ENCODE data around the gene DOK7.

DOK7 gene

GRCh38 chr4:3462790-3463415 lies at the start of gene DOK7:
Gene DOK7 (plus strand): TSS chr4:3463306. CDS start chr4:3463376, 70 bp downstream.
- no peak for DNase-seq

DNA sequence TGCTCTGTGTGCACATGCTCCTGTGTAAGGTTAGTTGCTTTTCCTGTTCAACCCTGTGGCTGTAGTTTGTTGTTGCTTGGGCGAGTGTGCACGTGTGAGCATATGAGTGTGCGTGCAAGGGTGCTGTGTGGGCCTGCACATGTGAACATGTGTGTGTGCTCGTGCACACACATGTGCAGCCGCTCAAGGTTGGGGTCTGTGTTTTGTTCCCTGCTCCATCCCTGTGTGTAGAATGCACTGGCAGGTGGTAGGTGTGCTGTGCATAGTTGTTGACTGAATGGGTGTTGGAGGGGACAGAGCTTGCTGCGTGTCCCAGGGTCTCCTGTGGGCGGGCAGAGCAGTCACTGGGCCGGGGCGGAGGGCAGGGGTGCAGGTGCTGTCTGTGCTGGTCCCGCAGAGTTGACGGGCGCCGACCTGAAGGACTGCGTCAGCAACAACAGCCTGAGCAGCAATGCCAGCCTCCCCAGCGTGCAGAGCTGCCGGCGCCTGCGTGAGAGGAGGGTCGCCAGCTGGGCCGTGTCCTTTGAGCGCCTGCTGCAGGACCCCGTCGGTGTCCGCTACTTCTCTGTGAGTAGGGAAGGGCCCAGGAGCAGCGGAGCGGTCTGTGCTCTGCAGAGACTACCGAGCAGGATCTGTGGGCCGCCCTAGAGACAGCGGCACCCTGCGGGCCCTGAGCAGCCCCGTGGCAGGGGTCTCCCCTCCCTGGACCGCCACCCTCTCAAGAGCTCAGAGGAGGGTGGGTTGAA lies 49.3 kb upstream of the DOK7 start:
- DNase-seq, result no peak

- no peak for DNase-seq
These were observed 48.5 kb upstream of the DOK7 start for GRCh38 chr4:3414421-3415279.

- no peak for DNase-seq
These were observed 47.5 kb upstream of the DOK7 start for GRCh38 chr4:3415471-3416141.

- no peak for DNase-seq
These were observed 46.8 kb upstream of the DOK7 start for GRCh38 chr4:3416270-3416669.

- DNase-seq, result no peak
These were observed 46.3 kb upstream of the DOK7 start for GRCh38 chr4:3416821-3417221.

GRCh38 chr4:3417448-3417847 lies 45.7 kb upstream of the DOK7 start:
- DNase-seq, result no peak

DNA sequence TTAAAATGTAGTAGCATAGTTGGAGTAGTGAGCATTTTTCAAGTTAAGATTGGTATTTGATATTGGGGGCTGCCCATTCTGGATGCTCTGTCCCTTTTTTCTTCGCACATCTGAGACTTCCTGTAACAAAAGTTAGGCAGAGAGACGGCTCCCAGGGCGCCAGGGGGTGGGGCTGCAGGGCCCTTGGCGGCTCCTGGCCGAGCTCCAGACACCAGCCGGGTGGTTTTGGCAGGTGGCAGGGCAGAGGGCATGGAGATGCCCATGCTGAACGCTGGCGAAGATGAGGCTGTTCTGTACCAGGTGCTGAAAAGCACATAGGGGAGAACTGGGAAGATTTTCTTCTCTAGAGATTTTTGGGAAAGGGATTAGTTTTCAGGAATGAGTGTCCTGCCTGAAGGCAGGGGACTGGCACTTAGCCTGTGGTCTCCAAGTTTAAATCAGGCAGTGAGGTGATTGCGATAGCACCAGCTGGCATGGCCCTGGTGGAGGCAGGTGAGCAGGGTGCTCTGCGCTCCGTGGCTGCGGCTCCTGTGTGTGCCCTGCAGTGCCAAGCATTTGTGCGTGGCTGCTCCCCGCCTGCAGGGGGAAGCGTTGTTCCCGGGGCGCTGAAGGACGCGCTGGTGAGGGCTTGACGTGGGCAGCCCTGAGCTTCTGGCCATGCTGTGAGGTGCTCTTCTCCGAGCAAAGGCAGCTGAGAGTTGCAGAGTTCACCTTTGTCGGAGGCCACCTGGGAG lies 44.9 kb upstream of the DOK7 start:
- no peak for DNase-seq

DNA sequence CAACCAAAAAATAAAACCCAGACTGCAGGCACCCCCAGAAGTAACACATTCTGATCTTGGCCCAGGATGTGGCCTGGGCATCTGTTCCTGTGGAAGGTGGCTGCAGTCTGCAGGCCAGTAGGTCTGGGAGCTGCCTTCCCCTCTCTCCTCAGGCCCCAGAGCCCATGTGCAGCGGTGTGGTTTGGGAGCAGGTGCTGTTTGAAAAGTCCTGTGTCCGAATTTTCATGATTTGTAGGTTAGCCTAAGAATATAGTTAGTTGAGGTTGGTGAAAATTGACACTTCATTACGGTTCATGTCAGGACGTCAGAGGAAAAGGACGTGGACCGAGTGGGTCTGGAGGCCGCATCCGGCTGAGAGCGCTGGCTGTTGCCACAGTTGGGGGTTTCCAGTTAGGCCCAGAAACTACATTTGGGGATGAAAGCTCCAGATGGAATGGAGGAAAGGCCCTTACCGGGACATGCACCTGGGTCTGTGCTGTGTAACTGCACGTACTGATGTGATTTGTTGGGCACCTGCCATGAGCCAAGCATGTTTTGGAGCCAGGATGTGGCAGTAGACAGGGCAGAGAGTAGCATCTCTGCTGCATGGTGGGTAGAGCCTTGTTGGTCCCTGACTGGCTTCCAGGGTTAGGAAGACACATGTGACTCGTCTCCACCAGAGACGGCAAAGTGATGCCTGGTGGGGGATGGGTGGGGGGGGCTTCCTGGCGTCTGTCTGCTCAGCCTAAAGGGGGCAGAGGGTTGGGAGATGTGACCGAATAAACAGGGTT lies 43.1 kb upstream of the DOK7 start:
- DNase-seq, result no peak

- DNase-seq, result no peak
These were observed 42.5 kb upstream of the DOK7 start for GRCh38 chr4:3420606-3420955.

GRCh38 chr4:3420956-3421355 lies 42.1 kb upstream of the DOK7 start:
- DNase-seq, result no peak

DNA sequence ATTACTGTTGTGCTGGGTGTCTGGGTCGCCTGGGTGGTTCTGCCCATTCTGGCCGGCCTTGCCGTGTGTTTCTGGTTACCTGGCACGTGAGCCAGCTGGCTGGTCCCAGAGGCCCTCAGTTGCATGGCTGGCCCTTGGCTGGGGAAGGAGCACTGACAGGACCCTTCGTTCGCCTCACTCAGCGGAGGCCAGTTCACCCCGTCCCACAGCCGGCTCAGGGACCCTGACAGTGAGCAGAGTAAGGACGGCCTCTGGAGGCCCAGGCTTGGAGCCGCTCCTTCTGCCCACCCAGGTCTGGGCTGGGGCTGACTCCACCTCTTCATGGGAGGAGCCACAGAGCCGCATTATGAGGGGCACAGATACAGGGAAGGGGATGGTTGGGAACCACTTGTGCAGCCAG lies 41.6 kb upstream of the DOK7 start:
- no peak for DNase-seq

DNA sequence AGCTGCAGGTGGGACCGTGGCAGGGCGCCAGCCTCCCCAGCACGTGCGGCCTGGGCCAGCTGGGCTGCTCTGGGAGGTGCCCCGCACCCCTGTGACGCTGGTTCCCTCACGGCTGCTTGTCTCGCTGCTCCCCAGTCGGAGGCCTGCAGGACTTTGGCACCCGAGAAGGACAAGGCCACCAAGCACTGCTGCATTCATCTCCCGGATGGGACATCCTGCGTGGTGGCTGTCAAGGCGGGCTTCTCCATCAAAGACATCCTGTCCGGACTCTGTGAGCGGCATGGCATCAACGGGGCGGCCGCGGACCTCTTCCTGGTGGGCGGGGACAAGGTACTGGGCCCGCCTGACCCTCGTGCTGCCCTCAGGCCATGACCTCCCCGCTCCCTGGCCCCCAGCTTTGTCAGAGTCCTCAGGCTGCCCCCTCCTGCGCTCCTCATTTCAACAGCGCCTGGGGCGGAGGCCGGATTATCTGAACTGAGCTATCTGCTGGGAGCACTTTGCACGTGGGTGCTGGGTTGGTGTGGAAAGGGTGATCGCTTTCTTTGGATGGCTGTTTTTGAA lies 40.8 kb upstream of the DOK7 start:
- no peak for DNase-seq

GRCh38 chr4:3422808-3423297 lies 40.3 kb upstream of the DOK7 start:
- no peak for DNase-seq

DNA sequence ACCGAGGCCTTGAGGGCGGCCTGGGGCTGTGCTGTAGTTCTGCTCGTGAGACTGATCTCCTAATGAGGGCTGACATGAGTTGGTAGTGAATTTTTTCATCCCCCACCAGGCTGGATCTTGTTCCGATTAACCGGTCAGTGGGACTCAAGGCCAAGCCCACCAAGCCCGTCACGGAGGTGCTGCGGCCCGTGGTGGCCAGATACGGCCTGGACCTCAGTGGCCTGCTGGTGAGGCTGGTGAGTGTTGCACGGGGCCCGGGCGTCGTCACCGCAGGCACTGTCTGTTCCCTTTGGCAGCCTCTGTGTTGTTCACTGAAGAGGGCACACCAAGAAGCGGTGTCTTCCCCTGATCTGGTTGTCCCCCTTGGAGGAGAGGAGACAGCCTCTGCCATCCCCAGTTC lies 39.7 kb upstream of the DOK7 start:
- DNase-seq, result no peak

DNA sequence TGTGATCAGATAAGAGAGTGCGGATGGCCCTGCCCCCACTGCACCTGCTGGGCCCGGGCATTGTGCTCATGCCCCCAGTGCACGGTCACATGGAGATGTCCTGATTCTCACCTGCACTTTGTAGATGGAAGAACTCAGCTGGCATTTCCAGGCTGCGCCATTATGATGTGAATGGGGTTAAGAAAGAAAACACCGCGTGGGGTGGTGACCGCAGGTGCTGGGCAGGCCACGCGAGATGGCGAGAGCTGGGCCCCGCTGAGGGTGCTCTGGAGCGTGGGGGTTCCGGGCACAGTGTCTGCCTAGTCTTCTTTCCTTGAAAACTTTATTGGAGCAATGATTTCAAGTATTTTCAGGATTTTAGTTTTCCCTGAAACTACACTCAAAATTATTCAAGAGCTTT lies 39.2 kb upstream of the DOK7 start:
- DNase-seq, result no peak

DNA sequence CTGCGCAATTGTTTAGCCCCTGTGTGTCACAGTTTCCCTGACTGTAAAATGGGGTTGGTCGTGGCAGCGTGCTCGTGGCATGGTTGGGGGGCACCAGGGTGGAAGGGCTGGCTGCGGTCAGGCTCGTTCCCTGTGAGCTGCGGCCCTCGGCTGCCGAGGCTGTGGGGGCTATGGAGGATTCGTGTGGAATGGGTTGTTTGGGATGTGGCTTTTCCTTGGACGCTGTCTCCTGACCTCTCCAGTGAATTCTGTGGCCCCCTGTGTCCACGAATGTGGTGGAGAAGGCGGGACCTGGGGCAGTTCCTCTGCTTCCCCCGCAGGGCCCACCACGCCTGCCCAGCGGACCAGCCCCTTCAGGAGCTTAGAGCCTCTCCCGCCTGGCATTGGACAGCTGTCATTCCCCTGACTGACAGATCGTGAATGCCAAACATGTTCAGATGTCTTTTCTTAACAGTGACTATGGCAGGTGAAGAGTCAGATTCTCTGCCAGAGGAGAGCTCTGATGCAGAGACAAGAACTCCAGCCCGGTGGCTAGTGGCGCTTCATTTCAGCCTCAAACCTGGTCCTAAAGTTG lies 38.5 kb upstream of the DOK7 start:
- DNase-seq, result no peak

GRCh38 chr4:3426465-3427133 lies 36.5 kb upstream of the DOK7 start:
- DNase-seq, result no peak

DNA sequence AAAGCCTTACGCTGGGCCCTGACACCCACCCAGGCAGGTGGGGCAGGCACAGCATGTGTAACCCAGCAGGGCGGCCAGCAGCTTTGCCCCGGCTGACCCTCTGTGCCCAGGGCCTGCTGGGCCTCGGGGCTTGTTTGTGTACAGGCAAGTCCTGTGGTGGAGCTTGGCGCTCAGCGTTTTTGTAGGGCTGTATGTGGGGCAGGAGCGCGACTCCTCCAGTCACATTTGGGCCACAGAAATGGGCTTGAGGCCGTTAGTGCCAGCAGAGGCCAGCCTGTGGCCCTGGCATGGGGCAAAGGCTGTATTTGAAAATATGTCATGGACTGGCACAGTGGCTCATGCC lies 36.0 kb upstream of the DOK7 start:
- DNase-seq, result no peak

GRCh38 chr4:3427706-3428446 lies 35.2 kb upstream of the DOK7 start:
- no peak for DNase-seq

Data from DMS 273 treated with DMSO at 0.1 percent for 48 hours (cell line).